Subcutaneous adipose tissue (tissue), 4 donors: ENCODE data around the gene NTM. TPM values are rescaled to one million over a fixed set of nuclear protein-coding genes. Genes with fewer than 3 reads are reported as not detected.

ENCODE experiments used
- total RNA-seq, 4 donors: library from RNA; depleted of rRNA; stranded (reverse); fragments of >200 nt; gene quantifications; one replicate each; pipeline ENCODE4 v1.1.0, GENCODE V29; 2016
- TF ChIP-seq, protein P1 (sequence below): fragments of 450-650 bp; IDR thresholded peaks from one replicate; pipeline ENCODE4 v1.5.1; 2016; ENCODE audit warnings: low read depth, mild to moderate bottlenecking, control low read depth, antibody characterized with exemption, moderate library complexity

Gene NTM
- total RNA-seq, 4 donors from 2014 or later, result 1.5 to 5.7 (median 1.7) TPM

DNA sequence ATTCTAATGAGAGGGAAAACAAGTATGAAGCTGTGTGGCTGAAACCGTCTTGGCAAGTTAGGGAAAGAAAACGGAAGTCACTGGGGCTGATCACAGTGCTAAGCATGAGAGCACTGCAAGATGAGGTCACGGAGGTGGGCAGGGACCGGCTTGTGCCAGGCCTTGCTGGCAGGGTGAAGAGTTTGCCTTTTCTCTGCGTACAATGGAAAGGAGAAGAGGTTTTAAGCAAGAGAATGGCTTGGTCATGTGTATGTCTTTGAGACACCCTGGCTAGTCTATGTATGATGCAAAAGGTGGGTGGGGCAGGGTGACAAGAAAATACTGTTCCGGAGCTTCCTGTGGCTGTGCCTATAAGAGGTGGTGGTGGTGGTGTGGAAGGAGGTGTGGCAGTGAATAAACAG is 567.9 kb downstream of the NTM start:
- TF ChIP-seq, protein P1, sequence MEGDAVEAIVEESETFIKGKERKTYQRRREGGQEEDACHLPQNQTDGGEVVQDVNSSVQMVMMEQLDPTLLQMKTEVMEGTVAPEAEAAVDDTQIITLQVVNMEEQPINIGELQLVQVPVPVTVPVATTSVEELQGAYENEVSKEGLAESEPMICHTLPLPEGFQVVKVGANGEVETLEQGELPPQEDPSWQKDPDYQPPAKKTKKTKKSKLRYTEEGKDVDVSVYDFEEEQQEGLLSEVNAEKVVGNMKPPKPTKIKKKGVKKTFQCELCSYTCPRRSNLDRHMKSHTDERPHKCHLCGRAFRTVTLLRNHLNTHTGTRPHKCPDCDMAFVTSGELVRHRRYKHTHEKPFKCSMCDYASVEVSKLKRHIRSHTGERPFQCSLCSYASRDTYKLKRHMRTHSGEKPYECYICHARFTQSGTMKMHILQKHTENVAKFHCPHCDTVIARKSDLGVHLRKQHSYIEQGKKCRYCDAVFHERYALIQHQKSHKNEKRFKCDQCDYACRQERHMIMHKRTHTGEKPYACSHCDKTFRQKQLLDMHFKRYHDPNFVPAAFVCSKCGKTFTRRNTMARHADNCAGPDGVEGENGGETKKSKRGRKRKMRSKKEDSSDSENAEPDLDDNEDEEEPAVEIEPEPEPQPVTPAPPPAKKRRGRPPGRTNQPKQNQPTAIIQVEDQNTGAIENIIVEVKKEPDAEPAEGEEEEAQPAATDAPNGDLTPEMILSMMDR, result no peak

DNA sequence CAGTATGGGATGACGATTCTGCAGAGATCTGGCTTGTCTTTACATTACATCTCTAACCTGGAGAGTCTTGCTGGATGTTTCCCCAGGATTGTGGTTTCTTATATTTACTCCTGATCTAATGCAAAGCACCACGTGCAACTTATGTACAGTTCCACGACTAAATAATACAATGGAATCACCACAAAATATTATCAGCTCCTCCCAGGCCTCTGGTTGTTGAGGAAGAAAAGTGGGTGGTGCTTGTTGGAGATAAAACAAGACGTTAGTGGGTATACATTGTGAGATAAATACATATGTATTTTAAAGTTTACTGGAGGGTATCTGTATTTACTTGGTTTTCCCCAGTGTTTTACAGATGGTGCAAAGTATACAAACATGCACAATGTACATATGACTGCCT is 569.7 kb downstream of the NTM start:
- TF ChIP-seq, protein P1, result no peak

DNA sequence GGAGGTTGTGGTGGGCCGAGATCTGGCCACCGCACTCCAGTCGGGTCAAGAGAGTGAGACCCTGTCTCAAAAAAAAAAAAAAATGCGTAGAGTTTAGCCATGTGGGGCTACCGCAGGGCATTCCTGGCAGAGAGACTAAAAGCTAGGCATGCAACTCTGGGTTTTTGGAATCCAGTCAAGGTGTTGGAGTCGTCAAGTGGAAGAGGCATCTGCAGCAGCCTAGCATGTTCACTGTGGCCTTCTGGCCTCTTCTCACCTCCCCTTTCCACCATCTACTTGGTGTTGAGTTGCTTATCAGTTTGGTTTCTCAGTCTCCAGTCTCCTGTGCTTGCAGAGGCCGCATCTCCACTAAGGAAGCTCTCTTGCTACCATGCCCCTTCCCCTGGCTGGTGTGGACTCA is 572.5 kb downstream of the NTM start:
- TF ChIP-seq, protein P1, result no peak

DNA sequence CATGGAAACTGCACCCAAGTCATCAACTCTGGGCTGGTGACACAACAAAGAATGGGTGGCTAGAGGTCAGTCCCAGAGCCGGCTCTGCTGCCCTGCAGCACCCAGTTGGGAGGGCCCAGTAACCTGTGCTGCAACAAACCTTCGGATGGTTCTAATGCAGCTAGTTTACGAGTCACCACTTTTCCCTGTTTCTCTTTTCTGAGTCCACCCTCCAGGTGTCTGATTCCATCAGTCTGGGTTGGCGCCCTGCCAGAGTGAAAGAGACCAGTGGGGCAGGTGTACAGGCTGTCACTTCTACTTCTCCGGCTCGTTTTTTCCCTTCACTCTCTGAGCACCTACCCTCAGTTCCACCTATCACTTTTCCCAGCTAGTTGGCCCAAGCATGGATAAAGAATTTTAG is 572.9 kb downstream of the NTM start:
- TF ChIP-seq, protein P1, result no peak

DNA sequence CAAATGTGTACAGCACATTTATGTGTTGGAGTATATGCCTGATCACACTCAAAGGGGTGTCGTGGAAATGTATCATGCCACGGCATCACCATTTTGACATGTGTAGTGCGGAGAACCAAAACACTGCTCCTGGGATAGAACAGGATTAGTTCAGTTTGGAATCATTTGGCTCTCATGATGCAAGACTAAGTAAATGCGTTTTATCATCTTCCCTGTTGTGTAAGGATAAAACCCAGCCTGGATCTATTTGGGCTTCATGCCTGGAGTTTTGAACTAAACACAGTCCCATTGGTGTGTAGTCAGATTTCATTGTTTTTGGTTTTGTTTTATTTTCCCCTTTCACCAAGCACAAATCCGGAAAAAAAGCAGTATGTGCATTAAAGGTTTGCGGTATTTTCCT is 574.3 kb downstream of the NTM start:
- TF ChIP-seq, protein P1, result no peak

DNA sequence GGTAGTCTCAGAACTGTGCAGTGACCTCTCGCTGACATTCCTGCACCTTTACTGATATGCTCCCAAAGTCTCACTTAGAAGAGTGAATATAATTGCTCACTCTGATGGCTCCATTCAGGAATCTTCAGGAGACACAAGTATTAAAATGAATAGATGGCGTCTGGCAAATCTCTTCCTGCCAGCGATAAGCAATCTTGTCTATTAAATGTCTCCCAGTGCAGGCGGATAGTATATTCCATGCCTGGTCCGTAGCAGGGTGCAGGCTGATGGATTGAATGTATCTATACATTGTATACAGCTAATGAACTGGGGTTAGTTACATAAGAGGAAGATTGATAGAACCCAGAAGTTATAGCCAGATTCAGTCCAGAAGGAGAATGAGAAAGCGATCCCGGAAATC is 575.3 kb downstream of the NTM start:
- TF ChIP-seq, protein P1, result no peak

DNA sequence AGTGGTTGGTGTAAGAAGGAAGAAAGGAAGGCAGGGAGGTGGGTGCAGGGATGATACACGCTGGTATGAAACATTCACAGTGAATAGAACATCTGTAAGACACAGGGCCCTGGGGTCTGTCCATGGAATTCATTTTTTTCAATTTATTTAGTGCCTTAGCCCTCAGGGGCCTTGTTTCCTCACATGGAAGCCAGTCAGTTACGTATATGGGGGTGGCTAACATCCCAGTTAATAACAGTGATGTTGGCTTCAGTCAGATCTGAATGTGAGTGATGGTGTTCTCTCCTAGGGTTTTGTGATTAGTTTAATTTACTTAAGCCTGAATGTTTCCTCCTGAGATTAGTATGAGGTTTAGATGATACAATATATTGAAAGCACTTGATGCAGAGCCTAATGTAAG is 577.1 kb downstream of the NTM start:
- TF ChIP-seq, protein P1, result no peak
